Measurements from ENCODE around the gene DAAM2. TPM values are rescaled to one million over a fixed set of nuclear protein-coding genes. Genes with fewer than 3 reads are reported as not detected.

Gene DAAM2
- polyA plus RNA-seq, 1 donor (not counting 4 experiments of a cell fraction or from before 2014, with no cell fraction given) = not detected

- Histone ChIP-seq H3K9ac (ENCODE audit: control insufficient read depth, extremely low read depth, insufficient read depth, low read length) (no peak overlapping the region), H3K4me1 (ENCODE audit: control insufficient read depth, extremely low read depth, insufficient read depth, low read length) (no peaks in the 10 kb centered on the region), H3K79me2 (ENCODE audit: control insufficient read depth, insufficient read depth, low read length) (no peaks in the 10 kb centered on the region), H4K20me1 (ENCODE audit: control insufficient read depth, extremely low read depth, insufficient read depth, low read length) (no peaks in the 10 kb centered on the region), H3K4me2 (ENCODE audit: control insufficient read depth, extremely low read depth, insufficient read depth, low read depth, low read length) (no peak overlapping the region), H3K9me3 (ENCODE audit: control insufficient read depth, low read depth, low read length) (no peaks in the 10 kb centered on the region), H3K27me3 (ENCODE audit: control insufficient read depth, extremely low read depth, insufficient read depth, low read length) (no peaks in the 10 kb centered on the region), H2AFZ (ENCODE audit: control insufficient read depth, low read length) (no peak overlapping the region), H3K4me3 (ENCODE audit: control insufficient read depth in 2 of 3, extremely low read depth in 1 of 3, insufficient read depth in 2 of 3, low read depth in 1 of 3, low read length in 3 of 3) (no peak overlapping the region), H3K36me3 (ENCODE audit: control insufficient read depth in 2 of 2, extremely low read depth in 1 of 2, insufficient read depth in 2 of 2, low read length in 2 of 2) (no peaks in the 10 kb centered on the region), H3K27ac (ENCODE audit: control insufficient read depth, insufficient read depth, low read length) (no peak overlapping the region), H3K9me1 (ENCODE audit: control insufficient read depth, extremely low read depth, insufficient read depth, low read length) (no peaks in the 10 kb centered on the region)
- no peak for TF ChIP-seq CTCF (optimal IDR thresholded peaks at IDR 0.05 in 1 of 3, IDR thresholded peaks at IDR 0.05 in 1 of 3, conservative IDR thresholded peaks at IDR 0.05 in 1 of 3; ENCODE audit: extremely low read depth in 1 of 3, insufficient read depth in 2 of 3, low read length in 3 of 3)
- no peak for TF ChIP-seq EZH2 (IDR thresholded peaks at IDR 0.05; ENCODE audit: low read length)
- FAIRE-seq (no peak), DNase-seq (ENCODE audit: low read depth, low spot score) (no peak)
- dilution Hi-C loops (cut with MboI; ENCODE audit: extremely low pct_ligation_motif_present, low sequenced_read_pairs) = no loop called here
Observed at GRCh38 chr6:39818695-39819094, 26.5 kb downstream of the DAAM2 start.

- no peaks in the 10 kb centered on the region for H4K20me1 ChIP-seq (ENCODE audit: control insufficient read depth, extremely low read depth, insufficient read depth, low read length)
- no peak overlapping the region for H3K9ac ChIP-seq (ENCODE audit: control insufficient read depth, extremely low read depth, insufficient read depth, low read length)
- dilution Hi-C loops (cut with MboI; ENCODE audit: extremely low pct_ligation_motif_present, low sequenced_read_pairs) = no loop called here
- no peaks in the 10 kb centered on the region for H3K27me3 ChIP-seq (ENCODE audit: control insufficient read depth, extremely low read depth, insufficient read depth, low read length)
- FAIRE-seq (no peak), DNase-seq (ENCODE audit: low read depth, low spot score) (no peak)
- no peak overlapping the region for H3K4me2 ChIP-seq (ENCODE audit: control insufficient read depth, extremely low read depth, insufficient read depth, low read depth, low read length)
- H3K79me2 ChIP-seq (ENCODE audit: control insufficient read depth, insufficient read depth, low read length) = no peaks in the 10 kb centered on the region
- no peaks in the 10 kb centered on the region for H3K9me1 ChIP-seq (ENCODE audit: control insufficient read depth, extremely low read depth, insufficient read depth, low read length)
- no peak overlapping the region for H3K27ac ChIP-seq (ENCODE audit: control insufficient read depth, insufficient read depth, low read length)
- H3K9me3 ChIP-seq (ENCODE audit: control insufficient read depth, low read depth, low read length) = no peaks in the 10 kb centered on the region
- no peak overlapping the region for H2AFZ ChIP-seq (ENCODE audit: control insufficient read depth, low read length)
- no peak overlapping the region for H3K4me3 ChIP-seq (ENCODE audit: control insufficient read depth in 2 of 3, extremely low read depth in 1 of 3, insufficient read depth in 2 of 3, low read depth in 1 of 3, low read length in 3 of 3)
- no peak for TF ChIP-seq EZH2 (IDR thresholded peaks at IDR 0.05; ENCODE audit: low read length)
- TF ChIP-seq CTCF (optimal IDR thresholded peaks at IDR 0.05 in 1 of 3, IDR thresholded peaks at IDR 0.05 in 1 of 3, conservative IDR thresholded peaks at IDR 0.05 in 1 of 3; ENCODE audit: extremely low read depth in 1 of 3, insufficient read depth in 2 of 3, low read length in 3 of 3) = no peak
- no peaks in the 10 kb centered on the region for H3K4me1 ChIP-seq (ENCODE audit: control insufficient read depth, extremely low read depth, insufficient read depth, low read length)
- no peaks in the 10 kb centered on the region for H3K36me3 ChIP-seq (ENCODE audit: control insufficient read depth in 2 of 2, extremely low read depth in 1 of 2, insufficient read depth in 2 of 2, low read length in 2 of 2)
Observed at GRCh38 chr6:39819228-39819627, 27.1 kb downstream of the DAAM2 start.
